OCI-LY7 (cell line): ENCODE data around the gene COLEC12.

ENCODE experiments used
- CTCF ChIP-seq: fragments of 200-600 bp; sonication (generic); conservative IDR thresholded peaks from 2 replicates; pipeline ENCODE4 v1.5.1; 2014; ENCODE audit warnings: mild to moderate bottlenecking, antibody characterized with exemption, low read length, moderate library complexity, mixed read lengths
- EZH2phosphoT487 ChIP-seq: fragments of 200-600 bp; sonication (generic); IDR thresholded peaks from 2 replicates; pipeline ENCODE4 v1.6.1; 2018; ENCODE audit warnings: low read depth, borderline replicate concordance, mild to moderate bottlenecking, mixed run types, antibody characterized with exemption, low read length, moderate library complexity, mixed read lengths

GRCh38 chr18:406677-407076 lies 93.8 kb downstream of the COLEC12 start:
- TF ChIP-seq CTCF, result no peak
- no peak for TF ChIP-seq EZH2phosphoT487
